ENCODE data around the gene LTBP2.

LTBP2 gene

GRCh38 chr14:74563233-74563585 is 48.8 kb downstream of the LTBP2 start (continued):
- TF ChIP-seq ZNF510 (tag by site-specific recombination; IDR thresholded peaks at IDR 0.05; ENCODE audit: insufficient replicate concordance) (no peak), ZNF211 (tag by site-specific recombination; IDR thresholded peaks at IDR 0.05; ENCODE audit: low read depth) (no peak), ZNF660 (tag by site-specific recombination; IDR thresholded peaks at IDR 0.05) (0 out of 2 replicates have a peak, but pooled peaks have one; percentile 44), GLIS1 (tag by site-specific recombination; IDR thresholded peaks at IDR 0.05) (peak; percentile 89), OVOL3 (tag by site-specific recombination; IDR thresholded peaks at IDR 0.05) (no peak), BCL11A (tag by site-specific recombination; IDR thresholded peaks at IDR 0.05; ENCODE audit: low read depth) (no peak), ZNF140 (tag by site-specific recombination; IDR thresholded peaks at IDR 0.05) (no peak), ZNF529 (tag by site-specific recombination; IDR thresholded peaks at IDR 0.05; ENCODE audit: insufficient replicate concordance) (no peak), KLF9 (tag by site-specific recombination; IDR thresholded peaks at IDR 0.05; ENCODE audit: low read depth) (no peak), KLF1 (tag by site-specific recombination; IDR thresholded peaks at IDR 0.05) (no peak), ZNF175 (tag by site-specific recombination; IDR thresholded peaks at IDR 0.05) (no peak), ZNF518A (tag by site-specific recombination; conservative IDR thresholded peaks at IDR 0.05; ENCODE audit: low read depth) (no peak), HOXD13 (CRISPR knock-in tag; IDR thresholded peaks at IDR 0.05; ENCODE audit: borderline replicate concordance) (no peak), ZNF785 (tag by site-specific recombination; IDR thresholded peaks at IDR 0.05) (no peak), ZNF626 (tag by site-specific recombination; IDR thresholded peaks at IDR 0.05) (no peak), ZNF664 (tag by site-specific recombination; IDR thresholded peaks at IDR 0.05) (no peak), KLF17 (tag by site-specific recombination; IDR thresholded peaks at IDR 0.05) (no peak), ZNF391 (tag by site-specific recombination; IDR thresholded peaks at IDR 0.05; ENCODE audit: borderline replicate concordance, low read depth) (no peak), OSR2 (tag by site-specific recombination; IDR thresholded peaks at IDR 0.05) (peak; percentile 59; the same call in 1 of the 2 replicates), KLF8 (tag by site-specific recombination; IDR thresholded peaks at IDR 0.05) (no peak), ZNF488 (tag by site-specific recombination; IDR thresholded peaks at IDR 0.05) (peak; percentile 68; the same call in 1 of the 2 replicates), ZSCAN23 (tag by site-specific recombination; IDR thresholded peaks at IDR 0.05) (no peak), ZNF596 (tag by site-specific recombination; IDR thresholded peaks at IDR 0.05) (no peak), ZNF530 (tag by site-specific recombination; IDR thresholded peaks at IDR 0.05; ENCODE audit: low read depth) (no peak)
- TF ChIP-seq, protein P1, sequence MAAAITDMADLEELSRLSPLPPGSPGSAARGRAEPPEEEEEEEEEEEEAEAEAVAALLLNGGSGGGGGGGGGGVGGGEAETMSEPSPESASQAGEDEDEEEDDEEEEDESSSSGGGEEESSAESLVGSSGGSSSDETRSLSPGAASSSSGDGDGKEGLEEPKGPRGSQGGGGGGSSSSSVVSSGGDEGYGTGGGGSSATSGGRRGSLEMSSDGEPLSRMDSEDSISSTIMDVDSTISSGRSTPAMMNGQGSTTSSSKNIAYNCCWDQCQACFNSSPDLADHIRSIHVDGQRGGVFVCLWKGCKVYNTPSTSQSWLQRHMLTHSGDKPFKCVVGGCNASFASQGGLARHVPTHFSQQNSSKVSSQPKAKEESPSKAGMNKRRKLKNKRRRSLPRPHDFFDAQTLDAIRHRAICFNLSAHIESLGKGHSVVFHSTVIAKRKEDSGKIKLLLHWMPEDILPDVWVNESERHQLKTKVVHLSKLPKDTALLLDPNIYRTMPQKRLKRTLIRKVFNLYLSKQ (tag by site-specific recombination; IDR thresholded peaks at IDR 0.05; ENCODE audit: borderline replicate concordance), result no peak
- TF ChIP-seq, protein P2, sequence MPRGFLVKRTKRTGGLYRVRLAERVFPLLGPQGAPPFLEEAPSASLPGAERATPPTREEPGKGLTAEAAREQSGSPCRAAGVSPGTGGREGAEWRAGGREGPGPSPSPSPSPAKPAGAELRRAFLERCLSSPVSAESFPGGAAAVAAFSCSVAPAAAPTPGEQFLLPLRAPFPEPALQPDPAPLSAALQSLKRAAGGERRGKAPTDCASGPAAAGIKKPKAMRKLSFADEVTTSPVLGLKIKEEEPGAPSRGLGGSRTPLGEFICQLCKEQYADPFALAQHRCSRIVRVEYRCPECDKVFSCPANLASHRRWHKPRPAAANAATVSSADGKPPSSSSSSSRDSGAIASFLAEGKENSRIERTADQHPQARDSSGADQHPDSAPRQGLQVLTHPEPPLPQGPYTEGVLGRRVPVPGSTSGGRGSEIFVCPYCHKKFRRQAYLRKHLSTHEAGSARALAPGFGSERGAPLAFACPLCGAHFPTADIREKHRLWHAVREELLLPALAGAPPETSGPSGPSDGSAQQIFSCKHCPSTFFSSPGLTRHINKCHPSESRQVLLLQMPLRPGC (tag by site-specific recombination; IDR thresholded peaks at IDR 0.05), result no peak
- TF ChIP-seq, protein P3, sequence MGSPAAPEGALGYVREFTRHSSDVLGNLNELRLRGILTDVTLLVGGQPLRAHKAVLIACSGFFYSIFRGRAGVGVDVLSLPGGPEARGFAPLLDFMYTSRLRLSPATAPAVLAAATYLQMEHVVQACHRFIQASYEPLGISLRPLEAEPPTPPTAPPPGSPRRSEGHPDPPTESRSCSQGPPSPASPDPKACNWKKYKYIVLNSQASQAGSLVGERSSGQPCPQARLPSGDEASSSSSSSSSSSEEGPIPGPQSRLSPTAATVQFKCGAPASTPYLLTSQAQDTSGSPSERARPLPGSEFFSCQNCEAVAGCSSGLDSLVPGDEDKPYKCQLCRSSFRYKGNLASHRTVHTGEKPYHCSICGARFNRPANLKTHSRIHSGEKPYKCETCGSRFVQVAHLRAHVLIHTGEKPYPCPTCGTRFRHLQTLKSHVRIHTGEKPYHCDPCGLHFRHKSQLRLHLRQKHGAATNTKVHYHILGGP (tag by site-specific recombination; IDR thresholded peaks at IDR 0.05), result peak; percentile 33; the same call in 1 of the 2 replicates
- TF ChIP-seq, protein P4, sequence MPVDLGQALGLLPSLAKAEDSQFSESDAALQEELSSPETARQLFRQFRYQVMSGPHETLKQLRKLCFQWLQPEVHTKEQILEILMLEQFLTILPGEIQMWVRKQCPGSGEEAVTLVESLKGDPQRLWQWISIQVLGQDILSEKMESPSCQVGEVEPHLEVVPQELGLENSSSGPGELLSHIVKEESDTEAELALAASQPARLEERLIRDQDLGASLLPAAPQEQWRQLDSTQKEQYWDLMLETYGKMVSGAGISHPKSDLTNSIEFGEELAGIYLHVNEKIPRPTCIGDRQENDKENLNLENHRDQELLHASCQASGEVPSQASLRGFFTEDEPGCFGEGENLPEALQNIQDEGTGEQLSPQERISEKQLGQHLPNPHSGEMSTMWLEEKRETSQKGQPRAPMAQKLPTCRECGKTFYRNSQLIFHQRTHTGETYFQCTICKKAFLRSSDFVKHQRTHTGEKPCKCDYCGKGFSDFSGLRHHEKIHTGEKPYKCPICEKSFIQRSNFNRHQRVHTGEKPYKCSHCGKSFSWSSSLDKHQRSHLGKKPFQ (tag by site-specific recombination; IDR thresholded peaks at IDR 0.05), result 0 out of 2 replicates have a peak, but pooled peaks have one; percentile 23
